ENCODE results near the gene SEPTIN1.
"Not testable (repeated sequence)": the region's sequence is repeated elsewhere in the genome, so short reads cannot be mapped to it uniquely, and the experiment has no call there.

The SEPTIN1 gene

DNA sequence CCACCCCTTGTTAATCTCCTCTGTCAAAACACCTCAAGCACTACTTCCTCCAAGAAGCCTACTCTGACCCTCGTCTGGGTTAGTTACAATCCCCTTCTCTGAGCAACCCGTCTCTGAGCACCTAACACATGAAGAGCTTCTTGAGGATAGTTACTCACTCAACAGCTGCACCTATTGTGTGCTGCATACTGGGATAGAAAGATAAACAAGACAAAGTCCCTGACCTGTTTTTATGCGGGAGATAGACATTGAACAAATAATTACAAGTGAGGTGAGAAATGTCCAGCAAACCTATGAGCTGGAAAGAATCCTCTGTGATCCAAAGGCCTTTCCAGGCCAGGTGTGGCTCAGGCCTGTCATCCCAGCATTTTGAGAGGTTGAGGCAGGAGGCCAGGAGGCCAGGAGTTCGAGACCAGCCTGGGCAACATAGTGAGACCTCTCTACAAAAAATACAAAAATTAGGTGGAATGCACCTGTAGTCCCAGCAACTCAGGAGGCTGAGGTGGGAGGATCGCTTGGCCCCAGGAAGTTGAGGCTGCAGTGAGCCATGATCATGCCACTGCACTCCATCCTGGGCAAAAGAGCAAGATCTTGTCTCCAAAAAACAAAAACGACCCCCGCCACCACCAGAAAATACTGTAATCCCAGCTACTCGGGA lies 19.5 kb upstream of the SEPTIN1 start:
- DNase-seq (ENCODE audit: low spot score): no peak

DNA sequence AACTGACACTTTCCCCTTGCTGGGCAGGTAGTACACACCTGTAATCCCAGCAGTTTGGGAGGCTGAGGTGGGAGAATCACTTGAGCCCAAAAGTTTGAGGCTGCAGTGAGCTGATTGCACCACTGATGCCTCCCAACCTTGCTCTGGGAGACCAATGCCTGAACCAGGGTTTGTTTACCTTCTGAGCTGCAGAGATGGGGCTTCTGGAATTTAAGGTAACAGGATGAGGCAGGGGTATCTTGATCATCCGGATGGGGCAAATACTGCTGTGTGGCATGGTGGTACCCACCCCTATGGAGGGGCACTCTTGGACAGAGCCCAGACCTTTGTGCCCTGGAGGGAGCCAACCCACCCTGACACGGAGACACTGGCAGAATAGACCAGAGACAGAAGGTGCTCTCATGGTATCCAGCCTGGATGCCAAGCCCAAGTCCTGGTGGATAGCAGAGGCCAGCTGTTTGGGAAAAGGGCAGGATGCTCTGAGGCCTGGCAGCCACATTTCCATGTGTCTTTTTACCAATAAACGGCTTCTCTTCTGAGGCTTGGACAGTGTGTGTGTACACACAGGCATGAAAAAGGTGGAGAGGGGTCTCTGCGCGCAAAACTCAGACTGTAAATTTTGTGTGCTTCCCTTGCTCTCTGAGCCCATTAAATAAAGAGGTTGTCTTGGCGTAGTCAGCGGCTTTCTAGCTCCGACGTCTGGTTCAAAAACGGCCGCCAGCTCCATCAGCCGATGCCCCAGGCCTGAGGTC lies 17.2 kb upstream of the SEPTIN1 start:
- no peak for DNase-seq (ENCODE audit: low spot score)

DNA sequence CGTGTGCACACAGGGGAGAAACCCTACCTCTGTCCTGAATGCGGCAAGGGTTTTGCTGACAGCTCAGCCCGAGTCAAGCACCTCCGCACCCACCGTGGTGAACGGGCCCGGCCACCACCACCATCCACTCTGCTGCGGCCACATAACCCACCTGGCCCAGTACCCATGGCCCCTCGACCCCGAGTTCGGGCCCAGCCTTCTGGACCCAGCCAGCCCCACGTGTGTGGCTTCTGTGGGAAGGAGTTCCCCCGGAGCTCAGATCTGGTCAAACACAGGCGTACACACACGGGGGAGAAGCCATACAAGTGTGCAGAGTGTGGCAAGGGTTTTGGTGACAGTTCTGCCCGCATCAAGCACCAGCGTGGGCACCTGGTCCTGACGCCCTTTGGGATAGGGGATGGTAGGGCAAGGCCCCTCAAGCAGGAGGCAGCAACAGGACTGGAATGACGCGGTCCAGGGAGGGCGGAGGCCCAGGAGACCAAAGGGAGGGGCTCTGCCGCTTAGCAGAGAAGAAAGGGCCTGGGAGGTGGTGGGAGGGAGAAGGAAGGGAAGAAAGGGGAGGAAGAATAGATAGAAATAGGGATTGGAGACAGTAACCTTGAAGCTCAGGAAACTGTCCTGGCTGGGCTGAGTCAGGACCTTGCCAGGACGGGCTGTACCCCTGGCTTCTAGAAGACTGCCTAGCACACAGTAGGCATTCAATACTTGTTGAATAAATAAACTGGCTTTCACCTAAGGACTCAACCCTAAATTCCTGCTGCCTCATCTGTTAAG lies 16.5 kb upstream of the SEPTIN1 start:
- no peak for DNase-seq (ENCODE audit: low spot score)

DNA sequence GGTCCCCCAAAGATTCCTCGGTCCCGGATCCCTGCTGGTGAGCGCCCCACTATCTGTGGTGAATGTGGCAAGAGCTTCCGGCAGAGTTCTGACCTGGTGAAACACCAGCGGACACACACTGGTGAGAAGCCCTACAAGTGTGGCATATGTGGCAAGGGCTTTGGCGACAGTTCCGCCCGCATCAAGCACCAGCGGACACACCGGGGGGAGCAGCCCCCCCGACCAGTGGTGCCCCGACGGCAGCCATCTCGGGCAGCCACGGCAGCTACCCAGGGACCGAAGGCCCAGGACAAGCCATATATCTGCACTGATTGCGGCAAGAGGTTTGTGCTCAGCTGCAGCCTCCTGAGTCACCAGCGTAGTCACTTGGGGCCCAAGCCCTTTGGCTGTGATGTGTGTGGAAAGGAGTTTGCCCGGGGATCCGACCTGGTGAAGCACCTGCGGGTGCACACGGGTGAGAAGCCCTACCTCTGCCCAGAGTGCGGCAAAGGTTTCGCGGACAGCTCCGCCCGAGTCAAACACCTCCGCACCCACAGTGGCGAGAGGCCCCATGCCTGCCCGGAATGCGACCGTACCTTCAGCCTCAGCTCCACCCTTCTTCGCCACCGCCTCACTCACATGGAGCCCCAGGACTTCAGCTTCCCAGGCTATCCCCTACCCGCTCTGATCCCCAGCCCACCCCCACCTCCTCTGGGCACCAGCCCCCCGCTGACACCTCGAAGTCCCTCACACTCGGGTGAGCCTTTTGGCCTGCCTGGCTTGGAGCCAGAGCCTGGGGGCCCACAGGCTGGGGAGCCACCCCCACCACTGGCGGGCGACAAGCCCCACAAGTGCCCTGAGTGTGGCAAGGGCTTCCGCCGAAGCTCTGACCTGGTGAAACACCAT lies 15.7 kb upstream of the SEPTIN1 start:
- DNase-seq (ENCODE audit: low spot score): no peak

DNA sequence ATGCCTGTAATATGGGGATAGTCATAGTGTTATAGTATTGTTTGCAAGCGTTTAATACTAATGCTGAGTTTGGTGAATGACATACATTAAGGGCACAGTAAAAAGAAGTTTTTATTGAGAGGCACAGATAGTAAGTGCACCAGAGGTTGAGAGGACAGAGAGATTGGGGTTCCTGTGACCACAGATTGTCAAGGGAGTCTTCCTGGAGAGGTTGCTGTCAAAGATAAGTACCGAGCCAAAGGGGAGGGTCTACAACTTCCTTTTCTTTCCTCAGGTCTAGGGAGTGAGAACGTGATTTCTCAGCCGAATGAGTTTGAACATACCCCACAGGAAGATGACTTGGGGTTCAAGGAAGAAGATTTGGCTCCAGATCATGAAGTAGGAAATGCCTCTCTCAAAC lies 14.7 kb upstream of the SEPTIN1 start:
- no peak for DNase-seq (ENCODE audit: low spot score)

DNA sequence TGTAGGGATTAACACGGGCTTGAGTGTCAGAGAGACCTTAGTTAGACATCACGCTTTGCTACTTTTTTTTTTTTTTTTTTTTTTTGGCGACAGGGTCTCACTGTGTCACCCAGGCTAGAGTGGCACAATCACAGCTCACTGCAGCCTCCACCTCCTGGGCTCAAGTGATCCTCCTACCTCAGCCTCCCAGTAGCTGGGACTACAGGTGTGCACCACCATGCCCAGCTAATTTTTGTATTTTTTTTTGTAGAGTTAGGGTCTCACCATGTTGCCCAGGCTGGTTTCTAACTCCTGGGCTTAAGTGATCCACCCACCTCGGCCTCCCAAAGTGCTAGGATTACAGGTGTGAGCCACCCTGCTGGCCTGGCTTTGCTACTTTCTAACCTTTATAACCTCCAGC lies 14.3 kb upstream of the SEPTIN1 start:
- not testable (repeated sequence) for DNase-seq (ENCODE audit: low spot score)

DNA sequence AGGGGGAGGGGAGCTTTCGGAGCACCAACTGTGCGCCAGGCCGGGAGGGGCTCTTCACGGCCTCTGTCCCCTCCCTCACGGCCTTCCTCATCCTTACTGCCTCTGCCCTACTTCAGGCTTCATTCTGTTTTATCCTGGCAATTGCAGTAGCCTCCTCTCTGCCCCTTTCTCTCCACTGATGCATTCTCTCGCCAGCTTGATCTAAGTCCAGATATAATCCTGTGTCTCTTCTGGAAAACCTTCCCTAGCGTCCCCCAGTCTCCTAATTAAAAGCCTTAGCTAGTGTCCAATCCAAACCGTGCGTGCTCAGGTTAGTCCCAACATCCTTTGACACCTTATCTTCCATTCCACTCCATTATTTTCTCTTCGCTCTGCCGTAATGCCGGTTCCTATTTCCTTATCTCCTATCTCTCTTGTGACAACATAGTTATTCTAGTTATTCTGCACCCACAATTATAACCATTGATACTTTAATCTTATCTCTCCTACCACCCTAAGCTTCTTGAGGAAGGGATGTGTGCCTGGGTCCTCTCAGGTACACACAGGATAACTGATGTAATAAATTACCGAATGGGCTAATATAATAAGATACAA lies 13.7 kb upstream of the SEPTIN1 start:
- no peak for DNase-seq (ENCODE audit: low spot score)

DNA sequence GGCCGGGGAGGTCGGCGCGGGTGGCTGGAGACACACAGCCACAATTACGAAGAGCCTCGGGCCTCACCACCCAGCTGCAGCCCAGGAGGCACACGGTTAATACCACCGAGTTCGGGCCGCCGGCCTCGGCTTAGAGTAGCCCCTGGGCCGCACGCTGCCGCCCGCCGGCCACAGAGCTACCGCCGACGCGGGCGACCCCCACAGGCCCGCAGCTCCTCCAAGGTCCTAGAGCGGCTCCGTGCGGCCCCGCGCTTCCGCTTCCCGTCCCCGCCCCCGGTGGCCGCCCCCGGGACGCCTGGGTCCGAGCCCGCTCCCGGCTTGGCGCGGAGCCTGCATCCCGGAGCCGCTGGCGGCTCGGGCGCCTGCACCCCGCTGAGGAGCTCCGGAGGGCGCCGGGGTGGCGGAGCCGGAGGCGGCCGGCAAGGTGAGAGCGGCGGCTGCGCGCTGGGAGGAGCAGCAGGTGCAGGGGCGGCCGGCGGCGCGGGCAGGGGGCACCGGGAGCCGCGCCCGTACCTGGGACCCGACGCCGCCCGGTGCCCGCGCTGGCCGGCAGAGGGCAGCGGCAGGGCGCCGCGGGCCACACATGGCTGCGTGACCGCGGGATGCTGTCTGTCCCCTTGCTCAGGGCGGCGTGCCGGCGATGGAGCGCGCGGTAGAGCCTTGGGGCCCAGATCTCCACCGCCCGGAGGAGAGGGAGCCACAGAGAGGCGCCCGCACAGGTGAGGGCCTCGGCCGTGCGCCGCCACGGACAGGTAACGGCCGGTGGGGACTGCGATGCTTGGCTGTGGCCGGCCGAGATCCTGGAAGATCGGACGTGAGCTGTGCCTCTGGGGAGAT lies 13.0 kb upstream of the SEPTIN1 start, which contains the start of gene ZNF48:
ZNF48 (plus strand) TSS at position 266 of the 837 bp plus-strand sequence; CDS start at position 641, 375 bp downstream.
- DNase-seq (ENCODE audit: low spot score): peak; percentile 94

DNA sequence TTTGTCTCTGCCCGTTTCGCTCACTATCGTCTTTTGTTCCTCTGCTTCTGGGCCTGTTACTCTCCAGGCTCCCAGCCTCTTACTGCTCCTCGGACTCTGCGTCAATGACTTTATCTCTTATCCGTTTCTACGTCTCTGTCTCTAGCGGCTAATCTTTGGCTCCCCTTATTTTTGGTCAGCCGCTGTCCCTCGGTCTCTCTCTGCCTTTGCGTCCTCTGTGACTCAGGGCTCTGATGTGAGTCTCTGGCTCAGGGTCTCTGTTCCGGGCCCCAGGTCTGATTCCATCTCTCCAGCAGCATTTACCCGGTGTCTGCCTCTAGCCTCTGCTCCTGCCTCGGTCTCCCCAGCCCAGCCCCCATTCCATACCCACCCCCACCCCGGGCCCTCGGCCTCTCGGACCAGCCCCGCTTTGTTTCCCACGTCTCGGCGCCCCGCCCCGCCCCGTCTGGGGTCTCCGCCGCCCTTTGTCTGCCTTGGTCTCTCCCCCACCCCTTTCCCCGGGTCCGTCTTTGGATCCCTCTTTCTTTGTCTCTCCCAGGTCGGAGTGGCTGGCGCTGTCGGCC lies 12.3 kb upstream of the SEPTIN1 start:
- DNase-seq (ENCODE audit: low spot score): peak; percentile 40

DNA sequence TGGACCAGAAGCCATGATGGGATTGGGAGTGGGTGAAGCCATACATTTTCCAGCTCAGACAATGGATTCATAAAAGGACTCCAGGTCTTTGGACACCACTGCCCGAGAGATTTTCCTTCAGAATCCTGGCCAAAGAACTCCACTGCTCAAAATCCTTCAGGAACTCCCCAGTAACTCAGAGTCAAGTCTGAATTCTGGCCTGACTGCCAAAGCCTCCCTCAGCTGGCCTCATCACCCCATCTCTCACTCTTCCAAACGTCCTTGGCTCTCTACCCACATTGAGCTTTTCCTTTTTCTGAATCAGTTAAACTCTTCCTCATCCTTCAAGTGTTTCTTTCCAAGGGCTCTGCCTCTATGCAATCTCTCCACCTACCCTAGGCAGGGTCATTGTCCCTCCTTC lies 1.2 kb upstream of the SEPTIN1 start:
- no peak for DNase-seq (ENCODE audit: low spot score)

DNA sequence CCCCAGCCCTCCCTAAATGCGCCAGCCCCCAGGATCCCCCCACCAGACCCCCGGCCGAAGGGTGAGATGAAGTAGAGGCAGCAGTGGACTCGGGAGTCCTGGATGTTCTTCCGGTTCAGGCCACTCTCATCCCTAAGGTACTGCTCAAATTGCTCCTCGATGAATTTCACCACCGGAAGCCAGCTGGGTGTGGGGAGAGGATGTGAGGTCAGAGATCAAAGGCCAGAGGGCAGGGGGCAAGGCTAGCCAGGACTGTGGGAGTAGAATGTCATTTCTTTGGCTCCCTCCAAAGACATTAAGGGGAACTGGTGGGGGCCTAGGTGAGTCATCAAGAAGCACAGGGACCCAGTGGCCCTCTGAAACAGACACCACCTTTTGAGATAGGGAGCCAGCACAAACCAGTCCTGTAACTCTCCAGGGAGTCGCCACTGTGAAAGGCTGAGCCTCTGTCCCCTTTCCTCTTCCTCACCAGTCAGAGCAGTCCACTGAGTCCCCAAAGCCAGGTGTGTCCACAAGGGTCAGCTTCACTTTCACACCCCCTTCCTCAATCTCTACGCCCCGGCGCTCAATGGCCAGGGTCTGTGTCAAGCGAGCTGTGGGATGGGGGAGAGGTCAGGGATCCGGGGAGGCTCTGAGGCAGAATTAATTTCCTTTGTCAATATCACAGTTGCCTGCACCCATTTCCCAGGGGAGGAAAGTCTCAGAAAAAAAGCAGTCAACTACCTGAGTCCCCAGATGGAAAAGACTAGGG lies 895 bp downstream of the SEPTIN1 start:
- no peak for DNase-seq (ENCODE audit: low spot score)

DNA sequence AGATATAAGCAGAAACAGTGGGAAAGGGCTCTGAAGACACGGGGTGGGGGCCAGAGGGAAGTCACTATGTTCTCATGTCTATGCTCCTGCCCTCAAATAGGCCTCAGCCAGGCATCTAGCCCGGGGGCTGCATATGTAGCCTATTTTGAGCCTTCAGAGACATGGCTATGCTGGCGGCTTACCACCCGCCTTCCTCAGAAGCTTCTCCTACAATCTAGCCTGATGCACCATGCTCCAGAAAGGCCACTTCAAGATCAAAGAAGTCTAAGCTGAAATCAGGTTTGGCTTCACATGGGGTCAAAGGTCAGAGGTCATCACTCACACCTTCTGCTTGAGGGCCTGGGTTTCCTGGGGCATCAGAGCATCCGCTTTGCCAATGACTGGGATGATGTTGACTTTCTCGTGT lies 1.6 kb downstream of the SEPTIN1 start:
- DNase-seq (ENCODE audit: low spot score): no peak

DNA sequence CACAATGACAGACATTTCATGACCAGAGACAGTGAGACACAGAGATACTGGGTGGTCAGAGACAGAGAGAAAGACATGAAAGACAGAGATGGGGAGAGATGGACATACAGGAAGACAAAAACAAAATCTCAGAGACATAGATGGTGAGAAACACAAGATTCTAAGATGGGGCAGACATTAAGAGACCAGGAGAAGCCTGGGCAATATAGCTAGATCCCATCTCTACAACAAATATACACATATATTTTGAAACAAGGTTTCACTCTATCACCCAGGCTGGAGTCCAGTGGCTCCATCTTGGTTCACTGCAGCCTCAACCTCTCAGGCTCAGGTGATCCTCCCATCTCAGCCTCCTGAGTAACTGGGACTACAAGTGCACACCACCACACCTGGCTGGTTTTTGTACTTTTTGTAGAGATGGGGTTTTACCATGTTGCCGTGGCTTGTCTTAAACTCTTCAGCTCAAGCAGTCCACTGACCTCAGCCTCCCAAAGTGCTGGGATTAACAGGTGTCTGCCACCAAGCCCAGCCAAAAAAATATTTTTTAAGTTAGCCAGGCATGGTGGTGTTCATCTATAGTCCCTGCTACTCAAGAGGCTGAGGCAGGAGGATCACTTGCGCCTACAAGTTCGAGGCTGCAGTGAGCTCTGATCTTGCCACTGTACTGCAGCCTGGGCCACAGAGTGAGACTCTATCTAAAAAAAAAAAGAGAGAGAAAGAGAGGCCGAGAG lies 2.1 kb downstream of the SEPTIN1 start:
- no peak for DNase-seq (ENCODE audit: low spot score)

DNA sequence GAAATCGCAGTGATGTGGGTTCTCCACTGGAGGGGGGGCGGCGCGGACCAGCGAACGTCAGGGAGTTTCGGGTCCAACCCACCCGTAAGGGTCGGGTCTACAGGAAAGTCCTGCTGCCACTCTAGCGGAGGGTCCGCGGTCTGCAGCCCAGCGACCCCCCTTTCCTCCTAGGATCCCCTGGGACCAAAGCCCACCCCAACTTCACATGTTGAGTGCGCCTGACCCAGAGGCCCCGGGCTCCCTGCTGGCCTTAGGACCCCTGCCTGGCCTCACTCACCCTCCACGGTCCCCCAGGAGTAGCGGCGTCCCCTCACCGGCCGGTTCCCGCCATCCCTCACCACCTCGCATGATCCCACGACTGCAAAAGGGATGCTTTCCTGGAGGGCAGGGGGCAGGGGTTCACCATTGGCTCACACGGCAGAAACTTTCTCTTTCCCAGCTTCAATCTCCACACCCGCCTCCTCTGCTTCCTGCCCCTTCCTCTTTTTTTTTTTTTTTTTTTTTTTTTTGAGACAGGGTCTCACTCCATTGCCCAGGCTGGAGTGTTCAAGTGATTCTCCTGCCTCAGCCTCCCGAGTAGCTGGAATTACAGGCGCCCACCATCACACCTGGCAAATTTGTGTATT lies 3.1 kb downstream of the SEPTIN1 start:
- DNase-seq (ENCODE audit: low spot score): no peak

DNA sequence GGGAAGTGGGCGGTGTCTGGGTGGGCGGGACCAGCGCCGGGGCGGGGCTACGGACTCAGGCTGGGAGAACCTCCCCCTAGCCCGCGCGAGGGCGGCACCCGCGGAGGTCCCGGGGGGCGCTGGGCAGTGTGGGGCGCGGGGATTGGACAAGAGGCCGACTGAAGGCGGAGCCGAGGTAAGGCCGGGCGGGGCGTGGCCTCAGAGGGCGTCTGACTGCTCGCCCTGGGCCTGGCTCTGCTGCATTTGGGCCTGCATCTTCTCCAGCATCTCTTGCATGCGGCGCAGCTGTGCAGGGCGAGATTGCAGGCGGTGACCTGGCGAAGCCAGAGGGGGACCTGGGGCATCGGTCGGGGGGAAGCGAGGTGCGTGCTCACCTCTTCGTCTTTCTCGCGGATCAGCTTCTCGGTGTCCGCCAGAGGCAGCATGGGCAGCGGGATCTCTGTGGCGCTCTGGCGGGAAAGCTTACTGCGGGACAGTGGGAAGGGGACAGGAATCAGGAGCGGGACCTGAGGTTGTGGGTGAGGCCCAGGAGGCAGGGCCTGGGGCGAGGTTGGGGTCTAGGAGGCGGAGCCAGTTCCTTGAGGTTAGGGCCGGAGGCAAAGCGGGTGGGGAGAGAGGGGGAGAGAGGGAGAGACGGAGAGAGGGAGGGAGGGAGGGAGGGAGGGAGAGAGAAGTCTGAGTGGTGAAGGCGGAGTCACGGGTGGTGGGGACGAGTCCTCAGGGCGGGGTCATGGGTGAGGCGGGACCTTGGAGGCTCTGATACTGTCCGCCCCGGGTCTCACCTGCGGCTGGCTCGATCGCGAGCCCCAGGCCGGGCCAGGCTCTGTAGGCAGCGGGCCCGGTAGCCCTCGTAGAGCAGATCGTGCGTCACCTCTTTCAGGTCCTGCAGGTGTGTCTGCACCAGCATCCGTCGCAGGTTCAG lies 3.9 kb downstream of the SEPTIN1 start:
- peak; percentile 99 for DNase-seq (ENCODE audit: low spot score)

DNA sequence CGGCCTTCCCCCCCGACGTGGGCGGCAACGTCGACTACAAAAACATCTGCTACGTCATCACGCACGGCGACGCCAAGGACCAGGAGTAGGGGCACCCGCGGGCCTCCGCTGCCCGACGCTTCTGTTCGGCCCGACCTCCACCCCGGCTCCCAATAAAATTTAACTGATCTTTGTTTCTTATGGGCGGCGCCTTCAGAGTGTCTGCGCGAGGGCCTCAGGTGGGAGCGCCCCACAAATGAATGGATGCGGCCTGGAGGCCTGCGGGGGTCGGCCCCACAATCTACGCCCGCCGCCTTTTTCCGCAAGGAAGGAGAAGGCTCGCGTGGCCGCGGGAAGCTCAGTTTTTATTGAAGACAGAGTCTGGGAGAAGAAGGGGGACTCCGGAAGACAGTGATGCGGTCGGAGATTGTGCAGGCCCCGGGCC lies 4.5 kb downstream of the SEPTIN1 start:
- DNase-seq (ENCODE audit: low spot score): peak; percentile 84

Data from AG20443 (cell line).